ENCODE measurements around the gene MYORG.
A peak's percentile ranks its signal among the peaks of the same experiment; 100 is the strongest.

The MYORG gene

DNA sequence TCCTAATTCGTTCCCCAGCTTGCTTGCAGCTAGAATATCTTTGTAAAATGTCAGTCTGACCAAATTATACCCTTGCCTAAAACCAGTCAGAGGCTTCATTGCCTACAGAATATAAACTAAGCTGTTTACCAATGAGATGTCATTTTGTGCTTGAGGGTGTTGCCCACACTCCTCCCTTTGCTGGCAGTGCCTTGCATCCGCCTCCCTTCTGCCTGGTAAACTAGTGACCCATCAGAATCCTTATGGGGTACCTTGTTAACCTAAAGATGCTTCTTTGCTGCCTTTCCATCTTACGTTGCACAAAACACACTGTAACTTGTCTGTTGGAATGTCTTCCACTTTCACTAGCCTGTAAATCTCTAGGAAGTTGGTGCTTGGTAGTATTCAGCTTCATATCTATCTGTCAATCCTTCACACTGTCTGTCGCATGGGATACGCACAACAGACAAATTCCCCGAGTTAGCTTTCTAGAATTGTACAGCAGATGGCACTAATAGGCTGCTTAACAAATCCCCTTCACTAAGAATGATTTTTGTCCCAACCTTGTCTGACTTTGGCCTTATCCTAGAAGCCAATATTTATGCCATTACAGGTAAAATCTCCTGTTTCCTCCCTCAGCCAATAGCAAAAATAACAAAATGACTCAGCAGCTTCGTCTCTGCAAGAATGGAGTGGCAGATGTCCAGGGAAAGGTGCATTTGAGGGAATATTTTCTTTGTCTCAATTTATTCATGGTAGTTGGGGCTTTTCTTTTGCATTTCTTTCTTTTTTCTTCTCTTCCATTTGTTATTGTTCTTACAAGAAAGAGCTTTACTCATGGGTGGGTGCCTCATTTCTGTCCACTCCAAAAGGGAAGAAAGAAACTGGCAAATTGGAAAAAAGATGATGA lies 44.4 kb downstream of the MYORG start:
- no peak for DNase-seq

GRCh38 chr9:34331196-34331595 lies 45.5 kb downstream of the MYORG start:
- DNase-seq, result no peak

- peak; percentile 99 for DNase-seq
Observed at GRCh38 chr9:34328987-34329832, 47.5 kb downstream of the MYORG start, which contains the start of the genes KIF24 and NUDT2. TSS of gene KIF24 (minus strand) at chr9:34329268. CDS start at chr9:34311346, 17,922 bp downstream. TSS of gene NUDT2 (plus strand) at chr9:34329569. CDS start at chr9:34339040, 9,471 bp downstream.

- peak; percentile 80 for DNase-seq
Observed at GRCh38 chr9:34328500-34328986, 48.2 kb downstream of the MYORG start.

- no peak for DNase-seq
Observed at GRCh38 chr9:34326690-34327089, 50.0 kb downstream of the MYORG start.

GRCh38 chr9:34322899-34323591 lies 53.7 kb downstream of the MYORG start:
- no peak for DNase-seq

GRCh38 chr9:34321451-34321850 lies 55.2 kb downstream of the MYORG start:
- no peak for DNase-seq

GRCh38 chr9:34318163-34318790 lies 58.4 kb downstream of the MYORG start:
- no peak for DNase-seq

GRCh38 chr9:34317436-34317835 lies 59.3 kb downstream of the MYORG start:
- no peak for DNase-seq

Data from KG1 (cell line).